ENCODE data around the gene VPS26A.
A peak's percentile ranks its signal among the peaks of the same experiment; 100 is the strongest.

Gene VPS26A

GRCh38 chr10:69086001-69086509 is 37.9 kb upstream of the VPS26A start:
- Histone ChIP-seq H2BK15ac (replicated peaks; ENCODE audit: low read depth) (no peak overlapping the region), H4K5ac (ENCODE audit: low read length) (no peak overlapping the region), H3K23ac (ENCODE audit: low read length) (no peak overlapping the region), H2AK5ac (ENCODE audit: low read length) (no peak overlapping the region), H3K36me3 (ENCODE audit: control insufficient read depth, insufficient read depth, low read length) (no peaks in the 10 kb centered on the region), H3K56ac (ENCODE audit: low read length) (peak overlapping the region; percentile 67), H3K4me1 (ENCODE audit: control insufficient read depth, low read depth, low read length) (peaks cover 3% of the 10 kb centered on the region), H2BK120ac (ENCODE audit: low read depth, low read length) (no peak overlapping the region), H3K27ac (ENCODE audit: low read depth, low read length) (no peak overlapping the region), H3K18ac (ENCODE audit: low read length) (no peak overlapping the region), H4K8ac (ENCODE audit: low read depth, low read length) (no peak overlapping the region), H3K9ac (ENCODE audit: low read length) (peak overlapping the region; percentile 19), H3K79me2 (ENCODE audit: control insufficient read depth, insufficient read depth, low read length) (no peaks in the 10 kb centered on the region), H3K4me2 (ENCODE audit: low read length) (no peak overlapping the region), H3K79me1 (ENCODE audit: low read length) (no peaks in the 10 kb centered on the region), H2BK5ac (ENCODE audit: low read length) (no peak overlapping the region), H3K27me3 (ENCODE audit: insufficient read depth, low read length, poor library complexity) (no peaks in the 10 kb centered on the region), H3K4ac (ENCODE audit: low read depth, low read length) (no peak overlapping the region), H3K4me3 (ENCODE audit: low read length) (no peak overlapping the region)
- DNase-seq: peak; percentile 26
- no CpG with 5 or more reads among the region's 9 CpGs for WGBS (ENCODE audit: extremely low coverage, insufficient coverage, low lambda C conversion rate)

- no peak within 1 kb of the TSS for H2BK5ac ChIP-seq (ENCODE audit: low read length)
- no peak within 1 kb of the TSS for H3K27ac ChIP-seq (ENCODE audit: low read depth, low read length)
- no peak within 1 kb of the TSS for H2BK120ac ChIP-seq (ENCODE audit: low read depth, low read length)
- DNase-seq: no peak
- H3K4me2 ChIP-seq (ENCODE audit: low read length): no peak within 1 kb of the TSS
- no peak within 1 kb of the TSS for H3K4me3 ChIP-seq (ENCODE audit: low read length)
- H3K4ac ChIP-seq (ENCODE audit: low read depth, low read length): no peak within 1 kb of the TSS
- H3K79me2 ChIP-seq (ENCODE audit: control insufficient read depth, insufficient read depth, low read length): no peaks in the 10 kb centered on the region
- no peak within 1 kb of the TSS for H2BK15ac ChIP-seq (replicated peaks; ENCODE audit: low read depth)
- no CpG with 5 or more reads among the region's 10 CpGs for WGBS (ENCODE audit: extremely low coverage, insufficient coverage, low lambda C conversion rate)
- no peaks in the 10 kb centered on the region for H3K27me3 ChIP-seq (ENCODE audit: insufficient read depth, low read length, poor library complexity)
- H2AK5ac ChIP-seq (ENCODE audit: low read length): no peak within 1 kb of the TSS
- no peak within 1 kb of the TSS for H4K5ac ChIP-seq (ENCODE audit: low read length)
- H3K9ac ChIP-seq (ENCODE audit: low read length): no peak within 1 kb of the TSS
- peaks cover 3% of the 10 kb centered on the region for H3K4me1 ChIP-seq (ENCODE audit: control insufficient read depth, low read depth, low read length)
- H3K18ac ChIP-seq (ENCODE audit: low read length): no peak within 1 kb of the TSS
- no peak within 1 kb of the TSS for H4K8ac ChIP-seq (ENCODE audit: low read depth, low read length)
- no peak within 1 kb of the TSS for H3K23ac ChIP-seq (ENCODE audit: low read length)
- H3K79me1 ChIP-seq (ENCODE audit: low read length): no peaks in the 10 kb centered on the region
- no peak within 1 kb of the TSS for H3K56ac ChIP-seq (ENCODE audit: low read length)
- no peaks in the 10 kb centered on the region for H3K36me3 ChIP-seq (ENCODE audit: control insufficient read depth, insufficient read depth, low read length)
Measured at GRCh38 chr10:69087590-69088470, 36.1 kb upstream of the VPS26A start, which contains the start of gene SRGN. SRGN (plus strand) TSS chr10:69088103; CDS start chr10:69088158, 55 bp downstream.

GRCh38 chr10:69088471-69088769 is 35.6 kb upstream of the VPS26A start:
- Histone ChIP-seq H3K27ac (ENCODE audit: low read depth, low read length) (no peak overlapping the region), H3K23ac (ENCODE audit: low read length) (no peak overlapping the region), H2AK5ac (ENCODE audit: low read length) (no peak overlapping the region), H3K4me3 (ENCODE audit: low read length) (no peak overlapping the region), H3K79me2 (ENCODE audit: control insufficient read depth, insufficient read depth, low read length) (no peaks in the 10 kb centered on the region), H3K4me1 (ENCODE audit: control insufficient read depth, low read depth, low read length) (peaks cover 3% of the 10 kb centered on the region), H3K4me2 (ENCODE audit: low read length) (no peak overlapping the region), H3K4ac (ENCODE audit: low read depth, low read length) (no peak overlapping the region), H2BK120ac (ENCODE audit: low read depth, low read length) (no peak overlapping the region), H2BK5ac (ENCODE audit: low read length) (no peak overlapping the region), H3K27me3 (ENCODE audit: insufficient read depth, low read length, poor library complexity) (no peaks in the 10 kb centered on the region), H3K18ac (ENCODE audit: low read length) (no peak overlapping the region), H4K8ac (ENCODE audit: low read depth, low read length) (no peak overlapping the region), H3K9ac (ENCODE audit: low read length) (no peak overlapping the region), H2BK15ac (replicated peaks; ENCODE audit: low read depth) (no peak overlapping the region), H3K56ac (ENCODE audit: low read length) (no peak overlapping the region), H3K79me1 (ENCODE audit: low read length) (no peaks in the 10 kb centered on the region), H4K5ac (ENCODE audit: low read length) (no peak overlapping the region), H3K36me3 (ENCODE audit: control insufficient read depth, insufficient read depth, low read length) (no peaks in the 10 kb centered on the region)
- no peak for DNase-seq
- WGBS (ENCODE audit: extremely low coverage, insufficient coverage, low lambda C conversion rate): no CpG with 5 or more reads among the region's 3 CpGs

- Histone ChIP-seq H2BK120ac (ENCODE audit: low read depth, low read length) (no peak overlapping the region), H4K8ac (ENCODE audit: low read depth, low read length) (no peak overlapping the region), H3K18ac (ENCODE audit: low read length) (no peak overlapping the region), H3K23ac (ENCODE audit: low read length) (no peak overlapping the region), H3K9ac (ENCODE audit: low read length) (no peak overlapping the region), H3K4me1 (ENCODE audit: control insufficient read depth, low read depth, low read length) (peaks cover 3% of the 10 kb centered on the region), H3K4me3 (ENCODE audit: low read length) (no peak overlapping the region), H2AK5ac (ENCODE audit: low read length) (no peak overlapping the region), H3K27ac (ENCODE audit: low read depth, low read length) (no peak overlapping the region), H3K4ac (ENCODE audit: low read depth, low read length) (no peak overlapping the region), H3K4me2 (ENCODE audit: low read length) (no peak overlapping the region), H3K79me1 (ENCODE audit: low read length) (no peaks in the 10 kb centered on the region), H3K56ac (ENCODE audit: low read length) (no peak overlapping the region), H4K5ac (ENCODE audit: low read length) (no peak overlapping the region), H3K36me3 (ENCODE audit: control insufficient read depth, insufficient read depth, low read length) (no peaks in the 10 kb centered on the region), H3K27me3 (ENCODE audit: insufficient read depth, low read length, poor library complexity) (no peaks in the 10 kb centered on the region), H2BK5ac (ENCODE audit: low read length) (no peak overlapping the region), H3K79me2 (ENCODE audit: control insufficient read depth, insufficient read depth, low read length) (no peaks in the 10 kb centered on the region), H2BK15ac (replicated peaks; ENCODE audit: low read depth) (no peak overlapping the region)
- 100% methylated on average over 1 of the region's 10 CpGs for WGBS (ENCODE audit: extremely low coverage, insufficient coverage, low lambda C conversion rate)
- DNase-seq: no peak
Measured at GRCh38 chr10:69088801-69089501, 35.0 kb upstream of the VPS26A start.

- Histone ChIP-seq H2BK120ac (ENCODE audit: low read depth, low read length) (no peak overlapping the region), H3K36me3 (ENCODE audit: control insufficient read depth, insufficient read depth, low read length) (no peaks in the 10 kb centered on the region), H3K27ac (ENCODE audit: low read depth, low read length) (no peak overlapping the region), H3K4ac (ENCODE audit: low read depth, low read length) (no peak overlapping the region), H3K23ac (ENCODE audit: low read length) (no peak overlapping the region), H2AK5ac (ENCODE audit: low read length) (no peak overlapping the region), H3K27me3 (ENCODE audit: insufficient read depth, low read length, poor library complexity) (no peaks in the 10 kb centered on the region), H2BK15ac (replicated peaks; ENCODE audit: low read depth) (no peak overlapping the region), H3K9ac (ENCODE audit: low read length) (no peak overlapping the region), H3K56ac (ENCODE audit: low read length) (no peak overlapping the region), H3K4me2 (ENCODE audit: low read length) (no peak overlapping the region), H2BK5ac (ENCODE audit: low read length) (no peak overlapping the region), H3K79me2 (ENCODE audit: control insufficient read depth, insufficient read depth, low read length) (no peaks in the 10 kb centered on the region), H3K4me3 (ENCODE audit: low read length) (no peak overlapping the region), H4K8ac (ENCODE audit: low read depth, low read length) (no peak overlapping the region), H3K79me1 (ENCODE audit: low read length) (no peaks in the 10 kb centered on the region), H4K5ac (ENCODE audit: low read length) (no peak overlapping the region), H3K4me1 (ENCODE audit: control insufficient read depth, low read depth, low read length) (peaks cover 3% of the 10 kb centered on the region), H3K18ac (ENCODE audit: low read length) (no peak overlapping the region)
- no CpG with 5 or more reads among the region's 16 CpGs for WGBS (ENCODE audit: extremely low coverage, insufficient coverage, low lambda C conversion rate)
- DNase-seq: no peak
Measured at GRCh38 chr10:69089638-69090599, 34.1 kb upstream of the VPS26A start.
